NCI-H1092 treated with DMSO at 0.1 percent for 48 hours (cell line): ENCODE data around the gene GALNTL6.
"Not testable (repeated sequence)": the region's sequence is repeated elsewhere in the genome, so short reads cannot be mapped to it uniquely, and the experiment has no call there.

Experiments used
- DNase-seq: peaks from one replicate; lab custom pipeline; 2025; lab: John Stamatoyannopoulos, UW

GALNTL6 gene

DNA sequence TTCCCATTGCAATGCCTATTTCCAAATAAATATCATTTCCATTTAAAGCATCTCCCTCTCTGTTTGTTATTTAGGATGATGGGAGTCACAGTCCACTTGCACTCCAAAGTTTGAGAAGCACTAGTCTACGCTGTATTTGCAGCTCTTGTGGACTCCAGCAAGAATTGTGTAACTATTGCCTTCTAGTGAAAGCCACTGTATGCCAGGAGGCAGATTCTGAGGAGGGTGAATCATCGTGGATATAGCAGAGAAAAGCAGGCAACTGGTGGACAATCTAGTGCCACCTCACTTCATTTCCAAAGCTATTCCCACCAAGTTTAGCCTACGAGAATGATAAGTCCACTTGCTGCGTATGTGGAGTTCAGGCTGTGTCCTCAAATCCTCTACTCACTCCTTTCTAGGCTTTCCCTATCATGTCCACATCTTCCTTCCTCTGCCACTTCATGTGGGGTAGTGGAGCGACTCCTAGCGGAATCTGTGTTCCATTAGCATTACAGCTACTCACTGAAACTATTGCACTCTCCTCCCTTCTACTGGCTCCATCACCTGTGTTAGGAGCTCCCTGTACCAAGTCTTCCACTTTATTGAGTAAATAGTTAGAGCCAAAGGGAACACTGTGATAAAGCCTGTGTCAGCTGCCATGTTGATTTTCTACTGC lies 853.6 kb downstream of the GALNTL6 start:
- no peak for DNase-seq

DNA sequence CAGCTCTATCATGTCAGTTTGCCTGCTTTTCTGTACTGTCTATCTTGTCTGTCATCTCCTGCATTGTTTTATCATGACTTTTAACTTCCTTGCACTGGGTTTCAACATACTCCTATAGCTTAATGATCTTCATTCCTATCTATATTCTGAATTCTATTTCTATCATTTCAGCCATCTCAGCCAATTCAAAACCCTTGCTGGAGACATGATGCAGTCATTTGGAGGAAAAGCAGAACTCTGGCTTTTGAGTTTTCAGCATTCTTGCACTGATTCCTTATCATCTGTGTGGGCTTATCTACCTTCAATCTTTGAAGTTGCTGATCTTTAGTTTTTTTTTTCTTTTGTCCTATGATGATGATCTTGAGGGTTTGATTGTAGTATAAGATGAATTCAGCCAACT lies 861.6 kb downstream of the GALNTL6 start:
- no peak for DNase-seq

DNA sequence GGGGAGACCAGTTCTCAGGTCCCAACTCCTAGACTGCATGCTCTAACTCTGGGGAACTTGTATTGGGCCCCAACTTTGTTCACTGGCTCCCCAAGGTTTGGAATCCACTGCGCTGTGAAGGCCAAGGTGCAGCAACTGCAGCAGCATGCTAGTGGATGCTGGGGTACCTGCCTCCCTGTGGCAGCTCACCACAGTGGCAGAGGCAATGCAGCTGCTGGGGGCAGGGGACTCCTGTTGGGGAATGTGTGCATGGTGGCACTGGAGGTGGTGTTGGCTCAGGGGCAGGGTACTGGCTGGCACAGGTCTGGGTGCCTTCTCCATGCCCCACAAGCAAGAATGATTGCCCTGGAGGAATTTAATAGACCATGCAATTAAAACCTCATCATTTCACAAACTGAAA lies 862.0 kb downstream of the GALNTL6 start:
- no peak for DNase-seq

DNA sequence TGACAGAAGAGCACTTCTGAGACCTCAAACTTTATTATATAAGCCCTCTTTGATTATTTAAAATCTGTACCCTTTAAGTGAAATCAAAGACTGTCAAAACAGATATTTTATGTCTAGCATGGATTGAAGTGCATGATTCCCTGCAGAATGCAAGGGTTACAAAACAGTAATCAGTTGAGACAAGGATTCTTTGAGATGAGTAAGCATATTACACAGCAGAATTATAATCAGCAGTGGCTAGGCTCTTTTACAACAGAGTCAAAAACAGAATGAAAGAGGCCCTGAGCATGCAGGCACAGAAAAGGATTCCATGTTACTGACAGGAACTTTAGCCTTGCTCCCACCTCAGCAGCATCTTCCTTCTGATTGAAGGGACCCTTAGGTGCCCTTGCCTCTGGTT lies 867.5 kb downstream of the GALNTL6 start:
- DNase-seq: no peak

DNA sequence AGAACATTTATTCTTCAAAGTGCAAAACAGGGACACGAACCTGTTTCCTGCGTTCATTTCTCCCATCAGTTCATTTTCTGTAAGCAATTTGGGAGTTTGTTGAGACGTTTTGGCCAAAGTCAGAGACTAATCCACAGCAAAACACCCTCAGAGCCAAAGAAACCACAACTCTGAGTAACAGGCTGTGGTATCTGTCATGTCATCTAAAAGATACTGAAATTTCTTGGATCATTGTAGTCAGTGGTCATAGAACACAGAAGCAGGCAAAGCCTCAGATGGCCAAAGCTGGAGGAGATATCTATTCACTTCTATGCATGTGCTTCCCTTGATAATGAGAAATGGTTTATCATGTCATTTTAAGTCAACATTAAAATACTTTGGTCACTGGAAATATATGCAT lies 869.8 kb downstream of the GALNTL6 start:
- DNase-seq: no peak

DNA sequence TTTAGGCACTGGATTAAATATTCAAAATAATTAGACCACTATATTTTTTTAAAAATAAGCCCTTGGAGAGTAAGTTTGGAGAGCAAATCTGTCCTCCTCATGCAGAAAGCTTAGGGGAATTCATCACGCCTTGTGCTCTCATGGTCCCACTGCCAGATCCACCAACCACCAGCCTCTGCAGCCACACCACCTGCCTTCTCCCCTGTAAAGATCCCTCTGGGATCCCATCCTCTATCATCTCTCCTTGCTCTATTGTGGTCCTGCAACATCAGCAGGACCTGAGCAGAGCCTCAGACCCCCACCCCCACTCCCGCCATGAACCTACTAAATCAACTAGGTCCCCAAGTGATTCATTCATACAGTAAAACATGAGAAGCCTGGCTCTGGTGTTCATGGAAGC lies 872.8 kb downstream of the GALNTL6 start:
- DNase-seq: no peak

DNA sequence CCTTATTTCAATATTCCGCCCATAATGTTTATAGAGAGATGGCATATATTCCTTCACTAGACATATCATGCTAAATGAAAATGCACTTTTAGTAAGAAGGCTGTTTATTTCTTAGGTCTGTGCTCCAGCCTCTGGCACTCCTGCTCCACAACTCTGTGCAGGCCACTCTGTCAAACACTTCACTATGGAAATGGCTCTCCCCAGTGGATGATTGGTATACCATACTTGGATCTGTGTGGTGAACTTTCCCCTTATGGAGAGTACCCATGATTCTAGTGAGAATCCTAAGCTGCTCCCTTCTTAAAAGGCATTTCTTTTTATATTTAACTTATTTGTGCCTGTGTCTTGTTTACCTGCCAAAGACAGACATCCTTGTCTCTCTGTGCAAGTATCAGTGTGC lies 875.3 kb downstream of the GALNTL6 start:
- DNase-seq: no peak

DNA sequence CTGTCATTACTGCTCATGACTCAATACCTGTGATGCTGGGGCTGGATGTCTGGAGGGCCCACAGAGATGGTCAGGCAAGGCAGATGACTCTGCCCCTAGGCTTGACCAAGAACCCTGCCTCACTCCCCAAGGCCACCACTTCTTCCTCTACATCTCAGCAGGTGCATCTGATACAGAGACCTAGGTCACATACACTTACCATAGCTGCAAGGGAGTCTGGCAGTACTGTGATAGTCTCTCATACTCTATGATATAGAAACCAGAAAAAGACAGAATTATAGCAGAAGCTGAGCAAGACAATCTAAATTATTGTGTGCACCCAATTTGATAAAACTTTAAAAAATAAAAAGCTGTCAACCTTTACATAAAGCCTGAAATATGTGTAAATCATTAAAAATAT lies 878.3 kb downstream of the GALNTL6 start:
- no peak for DNase-seq

DNA sequence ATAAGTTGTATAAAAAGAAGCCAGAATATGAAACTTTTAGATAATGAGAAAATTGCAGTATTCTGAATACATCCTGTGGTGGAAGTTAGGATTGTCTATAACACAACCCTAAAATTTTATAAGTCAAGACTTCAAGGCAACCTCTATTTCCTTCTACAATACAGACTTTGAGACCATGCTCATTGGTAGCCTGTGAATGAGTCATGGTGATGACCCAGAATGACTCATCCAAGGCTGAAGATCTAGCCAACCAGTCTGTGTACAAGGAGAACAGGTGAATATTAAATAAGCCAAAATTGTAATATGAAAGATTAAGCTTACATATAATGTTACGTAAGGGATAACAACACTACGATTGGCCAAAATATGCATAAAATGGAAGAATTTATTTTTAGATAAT lies 879.5 kb downstream of the GALNTL6 start:
- DNase-seq: no peak

DNA sequence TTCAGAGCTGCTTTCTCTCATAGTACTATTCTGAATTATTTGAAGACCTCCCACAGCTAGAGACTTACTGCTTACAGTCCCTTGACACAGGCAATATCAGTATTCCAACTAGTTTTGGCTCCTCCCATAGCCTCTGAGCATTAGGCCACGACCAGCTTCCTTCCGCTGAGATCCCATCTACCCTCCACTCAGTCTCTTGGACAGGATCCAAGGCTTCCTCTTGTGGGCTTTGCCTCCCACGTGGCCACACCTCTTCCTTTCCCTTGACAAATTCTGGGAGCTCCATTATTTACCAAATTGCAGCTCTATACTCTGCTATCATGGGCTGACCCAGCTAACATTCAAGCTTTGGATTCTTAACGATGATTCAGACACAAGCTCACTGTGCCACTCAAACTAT lies 885.1 kb downstream of the GALNTL6 start:
- no peak for DNase-seq

DNA sequence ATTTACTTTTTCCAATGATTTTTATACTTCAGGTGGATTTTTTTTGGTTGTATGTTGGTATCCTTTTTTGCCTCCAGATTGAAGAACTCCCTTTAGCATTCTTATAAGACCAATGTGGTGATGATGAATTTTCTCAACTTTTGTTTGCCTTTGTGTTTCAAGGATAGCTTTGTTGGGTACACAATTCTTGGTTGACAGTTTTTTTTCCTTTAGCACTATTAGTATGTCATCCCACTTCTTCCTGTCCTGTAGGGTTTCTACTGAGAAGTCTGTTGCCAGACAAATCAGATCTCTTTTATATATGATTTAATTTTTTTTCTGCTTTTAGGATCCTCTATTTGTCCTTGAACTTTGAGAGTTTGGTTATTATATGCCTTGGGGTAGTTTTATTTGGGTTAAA lies 892.4 kb downstream of the GALNTL6 start:
- DNase-seq: no peak

DNA sequence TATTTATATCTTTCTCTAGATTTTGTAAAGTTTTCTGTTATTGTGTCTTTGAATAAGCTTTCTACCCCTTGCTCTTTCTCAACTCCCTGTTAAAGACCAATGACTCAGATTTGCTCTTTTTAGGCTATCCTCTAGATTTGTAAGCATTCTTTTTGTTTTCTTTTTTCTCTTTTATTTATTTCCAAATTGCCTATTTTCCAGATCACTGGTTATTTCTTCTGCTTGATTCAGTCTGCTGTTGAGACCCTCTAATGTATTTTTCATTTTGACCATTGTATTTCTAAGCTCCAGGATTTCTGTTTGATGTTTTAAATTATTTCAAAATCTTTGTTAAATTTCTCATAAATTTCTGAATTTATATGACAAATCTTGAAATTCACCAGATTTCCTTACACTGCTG lies 892.8 kb downstream of the GALNTL6 start:
- DNase-seq: no peak

DNA sequence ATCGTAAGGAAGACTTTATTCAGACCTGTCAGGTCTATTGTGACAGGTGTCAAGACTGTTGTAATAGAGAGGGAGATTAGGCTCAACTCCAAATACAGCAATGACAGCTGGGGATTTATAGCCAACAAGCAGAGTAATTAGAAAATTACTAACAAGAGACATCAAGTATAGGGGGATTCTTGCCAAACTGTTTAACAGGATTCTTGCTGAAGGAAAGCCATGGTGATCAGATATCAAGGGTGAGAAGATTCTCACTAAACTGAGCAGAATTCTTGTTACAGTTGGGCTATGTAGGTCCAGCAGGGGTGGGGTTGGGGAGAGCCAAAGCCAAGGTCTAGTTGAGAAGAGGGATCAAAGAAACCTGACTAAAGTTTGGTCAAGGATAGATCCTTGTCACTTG lies 894.4 kb downstream of the GALNTL6 start:
- DNase-seq: no peak

DNA sequence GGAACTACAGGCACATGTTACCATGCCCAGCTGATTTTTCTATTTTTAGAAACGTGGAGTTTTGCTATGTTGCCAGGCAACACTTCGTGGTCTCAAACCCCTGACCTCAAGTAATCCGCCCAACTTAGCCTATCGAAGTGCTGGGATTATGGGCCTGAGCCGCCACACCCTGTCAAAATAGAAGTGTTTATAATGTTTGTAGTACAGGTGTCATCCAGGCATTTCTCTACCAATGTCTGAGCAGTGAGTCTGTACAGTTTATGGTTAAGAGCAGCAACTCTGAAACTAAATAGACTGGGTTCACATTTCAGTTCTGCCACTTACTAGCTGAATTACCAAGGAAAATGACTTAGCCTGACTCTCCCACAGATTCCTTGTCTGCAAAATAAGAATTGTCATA lies 895.0 kb downstream of the GALNTL6 start:
- no peak for DNase-seq

DNA sequence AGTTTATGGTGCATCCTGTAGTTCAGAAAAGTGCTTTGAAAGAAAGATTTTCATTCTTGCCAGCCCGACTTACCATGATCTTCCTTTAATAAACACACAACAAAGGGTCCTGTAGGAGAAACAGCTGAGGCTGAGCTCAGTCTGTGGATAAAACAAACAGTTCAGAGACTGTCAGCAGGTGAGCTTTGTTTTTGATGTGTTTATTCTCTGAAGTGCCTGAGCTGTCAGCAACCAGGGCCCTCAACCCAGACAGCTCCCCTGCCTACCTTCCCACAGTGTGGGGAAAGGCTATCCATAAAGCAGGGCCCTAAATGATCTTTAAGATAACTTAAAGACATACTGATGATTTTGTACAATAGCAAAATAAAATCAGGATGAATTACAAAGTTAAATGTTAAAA lies 896.2 kb downstream of the GALNTL6 start:
- DNase-seq: no peak

DNA sequence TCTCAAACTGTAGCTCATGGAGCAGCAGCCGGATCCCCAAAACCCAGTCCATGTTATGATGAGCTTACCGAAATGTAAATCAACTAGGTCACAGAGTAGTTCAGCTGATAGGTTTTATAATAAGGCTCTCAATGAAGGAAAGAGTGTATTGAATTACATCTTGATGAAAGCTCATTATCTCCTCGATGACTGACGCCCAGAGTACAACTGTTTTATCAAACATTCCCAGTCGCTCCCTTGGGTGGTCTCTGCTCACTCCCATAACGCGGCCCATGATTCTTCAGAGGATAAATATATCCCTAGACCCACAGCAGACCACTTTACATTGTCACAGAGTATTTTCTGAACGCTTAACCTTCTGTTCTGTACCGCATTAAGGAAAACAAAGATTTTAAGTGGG lies 903.1 kb downstream of the GALNTL6 start:
- no peak for DNase-seq

DNA sequence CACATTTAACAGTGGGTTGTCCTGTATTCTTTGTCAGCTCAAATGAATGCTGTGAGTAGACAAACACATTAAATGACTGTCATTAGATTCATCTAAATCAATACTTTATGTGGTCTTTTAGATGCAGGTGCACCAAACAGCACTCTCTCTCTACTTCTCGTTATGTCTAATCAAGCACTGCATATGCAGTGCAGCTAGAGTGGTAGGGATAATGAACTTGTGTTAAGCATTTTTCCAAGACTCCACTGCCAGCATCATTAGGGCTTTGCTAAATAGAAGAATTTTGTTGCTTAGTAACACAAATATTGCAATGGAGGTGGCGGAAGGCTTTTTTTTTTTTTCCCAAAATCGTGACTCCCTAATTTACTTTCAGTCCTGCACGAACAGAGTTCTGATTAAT lies 908.5 kb downstream of the GALNTL6 start:
- no peak for DNase-seq

DNA sequence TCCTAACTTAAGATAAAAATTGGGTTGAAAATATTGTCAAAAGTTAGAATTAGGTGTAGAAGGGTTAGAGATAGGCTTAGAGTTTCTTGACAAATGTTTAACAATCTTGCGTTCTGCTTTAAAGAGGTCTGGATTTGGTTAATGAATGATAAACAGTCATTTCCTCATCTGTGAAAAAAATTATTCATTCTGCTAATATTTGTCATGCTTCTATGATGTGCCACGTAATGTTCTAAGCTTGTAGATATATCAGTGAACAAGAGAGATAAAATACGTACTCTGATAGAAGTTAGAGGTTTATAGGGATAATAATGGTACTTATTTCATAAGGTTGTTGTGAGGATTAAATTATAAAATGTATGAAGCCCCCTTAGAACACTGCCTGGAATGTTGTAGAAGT lies 912.4 kb downstream of the GALNTL6 start:
- DNase-seq: no peak

DNA sequence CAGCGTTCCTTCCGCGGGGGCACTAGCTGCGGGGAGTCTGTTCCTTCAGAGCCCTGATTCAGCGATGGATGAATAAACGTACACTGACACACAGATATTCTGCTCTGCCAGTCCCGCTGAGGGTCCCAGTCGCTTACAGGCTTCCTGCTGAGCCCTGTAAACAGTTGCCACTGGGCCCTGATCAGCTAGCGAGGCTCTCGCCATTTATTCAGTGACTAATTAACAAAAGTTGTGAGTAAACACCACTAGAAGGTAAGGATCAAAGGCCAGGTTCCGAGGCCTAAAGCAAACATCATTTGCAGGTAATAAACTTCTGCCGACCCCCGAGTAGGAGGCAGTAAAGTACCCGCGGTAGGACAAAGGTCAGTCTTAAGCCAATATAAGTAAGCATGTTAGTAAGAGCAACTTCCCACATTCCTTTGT lies 912.8 kb downstream of the GALNTL6 start:
- no peak for DNase-seq

DNA sequence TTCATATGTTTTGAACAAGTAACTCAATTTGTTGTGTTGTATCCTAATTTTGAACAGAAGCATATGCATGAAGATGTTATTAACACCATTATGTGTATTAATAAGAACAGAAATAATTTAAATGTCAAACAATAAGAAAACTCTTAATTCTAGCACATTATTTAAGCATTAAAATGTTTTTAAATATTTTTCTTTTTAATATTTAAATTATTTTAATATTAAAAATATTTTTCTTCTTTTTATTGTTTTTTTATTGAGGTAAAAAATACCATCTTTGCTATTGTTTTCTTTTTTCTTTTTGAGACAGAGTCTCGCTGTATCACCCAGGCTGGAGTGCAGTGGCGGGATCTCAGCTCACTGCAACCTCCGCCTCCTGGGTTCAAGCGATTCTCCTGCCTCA lies 914.4 kb downstream of the GALNTL6 start:
- DNase-seq: no peak

DNA sequence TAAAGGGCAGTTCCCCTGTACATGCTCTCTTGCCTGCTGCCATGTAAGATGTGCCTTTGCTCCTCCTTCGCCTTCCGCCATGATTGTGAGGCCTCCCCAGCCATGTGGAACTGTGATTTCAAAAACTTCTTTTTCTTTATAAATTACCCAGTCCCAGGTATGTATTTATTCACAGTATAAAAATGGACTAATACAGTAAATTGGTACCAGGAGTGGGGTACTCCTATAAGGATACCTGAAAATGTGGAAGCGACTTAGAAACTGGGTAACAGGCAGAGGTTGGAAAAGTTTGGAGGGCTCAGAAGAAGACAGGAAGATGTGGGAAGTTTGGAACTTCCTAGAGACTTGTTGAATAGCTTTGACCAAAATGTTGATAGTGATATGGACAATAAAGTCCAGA lies 920.4 kb downstream of the GALNTL6 start:
- not testable (repeated sequence) for DNase-seq

DNA sequence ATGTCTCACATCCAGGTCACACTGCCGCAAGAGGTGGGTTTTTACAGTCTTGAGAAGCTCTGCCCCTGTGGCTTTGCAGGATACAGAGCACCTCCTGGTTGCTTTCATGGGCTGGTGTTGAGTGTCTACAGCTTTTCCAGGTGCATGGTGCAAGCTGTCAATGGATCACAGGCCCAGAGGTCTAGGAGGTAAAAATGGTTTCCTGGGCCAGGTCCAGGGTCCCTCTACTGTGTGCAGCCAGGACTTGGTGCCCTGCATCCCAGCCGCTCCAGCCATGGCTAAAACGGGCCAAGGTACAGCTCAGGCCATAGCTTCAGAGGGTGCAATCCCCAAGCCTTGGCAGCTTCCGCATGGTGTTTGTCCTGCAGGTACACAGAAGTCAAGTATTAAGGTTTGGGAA lies 921.4 kb downstream of the GALNTL6 start:
- no peak for DNase-seq

DNA sequence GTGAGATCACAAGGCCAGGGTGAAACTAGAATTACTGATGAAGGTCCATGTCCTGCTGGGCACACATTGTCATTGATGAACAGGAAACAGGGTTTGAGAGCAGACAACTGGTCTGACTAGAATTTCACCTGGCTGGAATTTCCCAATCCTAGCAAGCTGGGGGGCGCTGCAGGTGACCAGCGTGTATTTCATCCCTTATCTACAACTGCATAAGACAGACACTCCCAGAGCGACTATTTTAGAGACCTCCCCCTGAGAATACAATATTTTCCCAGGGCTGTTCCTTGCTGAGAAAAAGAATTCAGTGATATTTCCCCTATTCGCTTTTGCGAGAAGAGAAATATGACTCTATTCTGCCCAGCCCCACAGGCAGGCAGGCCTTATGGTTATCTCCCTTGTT lies 922.8 kb downstream of the GALNTL6 start:
- DNase-seq: no peak

DNA sequence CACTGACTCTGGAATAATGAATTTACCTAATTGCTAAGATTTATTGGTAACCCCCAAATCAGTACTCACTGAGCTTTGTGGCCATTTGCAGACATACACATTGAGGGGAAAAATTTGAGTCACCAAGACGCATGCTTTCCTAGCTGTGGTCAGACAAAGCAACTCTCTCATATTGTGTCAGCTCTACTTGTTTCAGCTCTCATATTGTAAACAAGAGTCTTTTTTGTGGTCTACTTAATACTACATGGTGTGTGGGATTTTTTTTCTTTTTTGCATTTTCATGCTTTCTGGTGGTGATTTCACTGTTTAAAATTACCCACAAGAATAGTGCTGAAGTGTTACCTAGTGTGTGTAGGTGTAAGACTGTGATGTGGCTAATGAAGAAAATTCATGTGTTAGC lies 927.2 kb downstream of the GALNTL6 start:
- no peak for DNase-seq

DNA sequence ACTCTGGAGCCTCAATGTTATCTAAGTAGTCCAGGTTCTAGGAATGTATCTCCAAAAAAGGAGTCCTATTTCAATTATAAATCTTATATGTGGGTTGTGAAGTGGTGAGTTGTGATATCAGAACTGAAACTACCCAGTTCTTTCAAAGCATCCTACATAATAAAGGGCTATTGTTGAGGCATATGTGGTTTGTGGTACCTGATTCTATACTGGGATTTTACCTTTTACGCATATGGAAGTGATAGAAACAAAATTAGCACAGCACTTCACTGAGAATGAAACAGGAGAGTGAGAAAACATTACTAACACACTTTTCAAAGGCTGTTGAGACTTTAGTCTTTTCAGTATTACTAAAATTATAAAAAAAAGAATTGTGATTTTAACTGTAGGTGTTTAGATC lies 937.7 kb downstream of the GALNTL6 start:
- no peak for DNase-seq
